HEK293 (cell line): Measurements from ENCODE around the gene SIGLEC8.

Source experiments
- CTCF ChIA-PET: fragments of 350-600 bp; formaldehyde crosslinking; extraction: SDS; loops from one replicate; lab custom pipeline; 2021; ENCODE audit warnings: antibody characterized with exemption; lab: Yijun Ruan, JAX
- POLR2A ChIA-PET: fragments of 300-600 bp; formaldehyde crosslinking; extraction: SDS; loops from one replicate; lab custom pipeline; 2020; ENCODE audit warnings: antibody characterized with exemption, inconsistent platforms; lab: Yijun Ruan, JAX
- H3K27ac ChIP-seq: fragments of 200-500 bp; sonication (Bioruptor generic); 2 replicates; pipeline ENCODE4 v1.5.1; 2014; ENCODE audit warnings: low read depth, low read length, control low read depth, inconsistent platforms; ENCODE audit errors: extremely low read depth
- H3K36me3 ChIP-seq, 2 experiments: fragments of 200-500 bp in 1 of 2; sonication (Bioruptor generic) in 1 of 2; 1 replicate in 1 of 2; 2 replicates in 1 of 2; pipeline ENCODE4 v1.5.1; 2014 to 2017; ENCODE audit warnings: inconsistent platforms in 2 of 2, low read length in 2 of 2; ENCODE audit not compliant: control insufficient read depth in 2 of 2, insufficient read depth in 1 of 2
- H3K4me1 ChIP-seq: fragments of 200-500 bp; sonication (Bioruptor generic); 2 replicates; pipeline ENCODE4 v1.5.1; 2014; ENCODE audit warnings: mild to moderate bottlenecking, low read length, inconsistent platforms; ENCODE audit not compliant: control insufficient read depth, insufficient read depth
- H3K4me3 ChIP-seq: 2 replicates; pipeline ENCODE4 v1.5.1; 2011; ENCODE audit warnings: low read depth, mild to moderate bottlenecking, control low read depth, low read length, moderate library complexity
- H3K9me3 ChIP-seq: fragments of 200-500 bp; sonication (Bioruptor generic); 2 replicates; pipeline ENCODE4 v1.5.1; 2014; ENCODE audit warnings: low read depth, low read length, inconsistent platforms; ENCODE audit not compliant: control insufficient read depth, insufficient read depth
- HIC1 ChIP-seq: fragments of 450-650 bp; formaldehyde crosslinking; IDR thresholded peaks from 2 replicates; pipeline ENCODE4 v1.5.1; 2016; ENCODE audit warnings: missing biosample characterization, missing genetic modification characterization
- HOXA7 ChIP-seq: sonication (generic); formaldehyde crosslinking; IDR thresholded peaks from 2 replicates; pipeline ENCODE4 v1.8.1; 2022; ENCODE audit warnings: missing genetic modification reagents, borderline replicate concordance
- KLF10 ChIP-seq: fragments of 450-650 bp; IDR thresholded peaks from 2 replicates; pipeline ENCODE4 v1.5.1; 2018; ENCODE audit warnings: missing biosample characterization, mild to moderate bottlenecking, missing genetic modification characterization
- PRDM10 ChIP-seq: fragments of 450-650 bp; formaldehyde crosslinking; IDR thresholded peaks from 2 replicates; pipeline ENCODE4 v1.5.1; 2016; ENCODE audit warnings: missing biosample characterization, missing genetic modification characterization
- REPIN1 ChIP-seq: fragments of 450-650 bp; formaldehyde crosslinking; IDR thresholded peaks from 2 replicates; pipeline ENCODE4 v1.5.1; 2017; ENCODE audit warnings: missing biosample characterization, missing genetic modification characterization, low read depth
- SCRT2 ChIP-seq: fragments of 450-650 bp; formaldehyde crosslinking; IDR thresholded peaks from 2 replicates; pipeline ENCODE4 v1.5.1; 2016; ENCODE audit warnings: missing biosample characterization, missing genetic modification characterization
- ZBTB7A ChIP-seq: fragments of 450-650 bp; formaldehyde crosslinking; IDR thresholded peaks from 2 replicates; pipeline ENCODE4 v1.5.1; 2016; ENCODE audit warnings: low read depth, missing biosample characterization, missing genetic modification characterization
- ZFP69B ChIP-seq: fragments of 450-650 bp; formaldehyde crosslinking; IDR thresholded peaks from 2 replicates; pipeline ENCODE4 v1.5.1; 2016; ENCODE audit warnings: missing biosample characterization, missing genetic modification characterization
- ZNF132 ChIP-seq: fragments of 450-650 bp; formaldehyde crosslinking; IDR thresholded peaks from 2 replicates; pipeline ENCODE4 v1.5.1; 2017; ENCODE audit warnings: missing biosample characterization, missing genetic modification characterization, borderline replicate concordance
- ZNF148 ChIP-seq: fragments of 450-650 bp; formaldehyde crosslinking; IDR thresholded peaks from 2 replicates; pipeline ENCODE4 v1.5.0; 2017; ENCODE audit warnings: missing biosample characterization, missing genetic modification characterization, borderline replicate concordance
- ZNF280D ChIP-seq: fragments of 450-650 bp; formaldehyde crosslinking; IDR thresholded peaks from 2 replicates; pipeline ENCODE4 v1.5.1; 2016; ENCODE audit warnings: missing biosample characterization, missing genetic modification characterization
- ZNF341 ChIP-seq: fragments of 450-650 bp; formaldehyde crosslinking; IDR thresholded peaks from 2 replicates; pipeline ENCODE4; 2016; ENCODE audit warnings: low read depth, missing biosample characterization, missing genetic modification characterization
- ZNF350 ChIP-seq: fragments of 450-650 bp; formaldehyde crosslinking; IDR thresholded peaks from 2 replicates; pipeline ENCODE4 v1.5.0; 2017; ENCODE audit warnings: missing biosample characterization, mild to moderate bottlenecking, missing genetic modification characterization
- ZNF426 ChIP-seq: fragments of 450-650 bp; formaldehyde crosslinking; IDR thresholded peaks from 2 replicates; pipeline ENCODE4 v1.5.1; 2017; ENCODE audit warnings: missing biosample characterization, missing genetic modification characterization, mild to moderate bottlenecking, inconsistent platforms, moderate library complexity
- ZNF510 ChIP-seq: fragments of 450-650 bp; formaldehyde crosslinking; IDR thresholded peaks from 2 replicates; pipeline ENCODE4 v1.5.1; 2018; ENCODE audit warnings: mild to moderate bottlenecking, missing genetic modification characterization, missing biosample characterization; ENCODE audit not compliant: insufficient replicate concordance
- ZNF514 ChIP-seq: fragments of 450-650 bp; formaldehyde crosslinking; IDR thresholded peaks from 2 replicates; pipeline ENCODE4 v1.5.1; 2016; ENCODE audit warnings: missing biosample characterization, missing genetic modification characterization
- ZNF571 ChIP-seq: fragments of 450-650 bp; formaldehyde crosslinking; IDR thresholded peaks from 2 replicates; pipeline ENCODE4 v1.5.0; 2017; ENCODE audit warnings: missing biosample characterization, missing genetic modification characterization
- ZNF654 ChIP-seq: fragments of 450-650 bp; formaldehyde crosslinking; IDR thresholded peaks from 2 replicates; pipeline ENCODE4 v1.5.1; 2016; ENCODE audit warnings: low read depth, missing biosample characterization, missing genetic modification characterization
- ZNF664 ChIP-seq: fragments of 450-650 bp; formaldehyde crosslinking; IDR thresholded peaks from 2 replicates; pipeline ENCODE4 v1.5.1; 2016; ENCODE audit warnings: missing biosample characterization, missing genetic modification characterization
- ZSCAN5A ChIP-seq: fragments of 450-650 bp; formaldehyde crosslinking; IDR thresholded peaks from 2 replicates; pipeline ENCODE4 v1.5.1; 2016; ENCODE audit warnings: missing biosample characterization, missing genetic modification characterization

The SIGLEC8 gene

GRCh38 chr19:51456541-51457290 is 1.5 kb downstream of the SIGLEC8 start:
- TF ChIP-seq ZNF571 (tag by site-specific recombination) (no peak), ZNF341 (tag by site-specific recombination) (no peak), ZNF426 (tag by site-specific recombination) (no peak), ZBTB7A (tag by site-specific recombination) (no peak)
- Histone ChIP-seq H3K36me3 (no peaks in the 10 kb centered on the region), H3K4me3 (no peak overlapping the region), H3K27ac (no peak overlapping the region), H3K9me3 (no peaks in the 10 kb centered on the region), H3K4me1 (no peaks in the 10 kb centered on the region)
- ChIA-PET CTCF (no interaction called here), POLR2A (no interaction called here)

- POLR2A ChIA-PET: no interaction called here
- CTCF ChIA-PET: no interaction called here
- H3K27ac ChIP-seq: no peak overlapping the region
- no peaks in the 10 kb centered on the region for H3K36me3 ChIP-seq
- no peaks in the 10 kb centered on the region for H3K4me1 ChIP-seq
- H3K9me3 ChIP-seq: no peaks in the 10 kb centered on the region
- no peak overlapping the region for H3K4me3 ChIP-seq
- no peak for TF ChIP-seq ZSCAN5A (tag by site-specific recombination)
- no peak for TF ChIP-seq ZNF148 (tag by site-specific recombination)
- TF ChIP-seq PRDM10 (tag by site-specific recombination): no peak
- no peak for TF ChIP-seq REPIN1
- no peak for TF ChIP-seq ZNF280D
- TF ChIP-seq HIC1: no peak
- TF ChIP-seq ZFP69B (tag by site-specific recombination): no peak
- TF ChIP-seq ZNF426 (tag by site-specific recombination): no peak
- no peak for TF ChIP-seq ZNF510 (tag by site-specific recombination)
- TF ChIP-seq ZNF664 (tag by site-specific recombination): no peak
- no peak for TF ChIP-seq HOXA7 (CRISPR knock-in tag)
- TF ChIP-seq ZNF514: no peak
- TF ChIP-seq SCRT2 (tag by site-specific recombination): no peak
- no peak for TF ChIP-seq ZNF132 (tag by site-specific recombination)
- no peak for TF ChIP-seq ZNF350
- no peak for TF ChIP-seq ZNF654
- TF ChIP-seq KLF10 (tag by site-specific recombination): no peak
These were observed 7.4 kb downstream of the SIGLEC8 start for GRCh38 chr19:51450730-51451307.
